Left kidney (tissue), 2 donors: Measurements from ENCODE around the gene DNAH3. TPM values are rescaled to one million over a fixed set of nuclear protein-coding genes. Genes with fewer than 3 reads are reported as not detected.
"Not testable (repeated sequence)": the region's sequence is repeated elsewhere in the genome, so short reads cannot be mapped to it uniquely, and the experiment has no call there.

Experiments used
- DNase-seq: peaks from one replicate; pipeline ENCODE4 v3.0.0-alpha.2; 2013
- polyA plus RNA-seq: library from polyadenylated mRNA; unstranded; fragments of 120-200 nt; gene quantifications from one replicate; pipeline ENCODE4 v1.2.1, GENCODE V29; 2013; ENCODE audit not compliant: insufficient read length

The DNAH3 gene
- polyA plus RNA-seq, 1 donor, result 0.40 TPM

DNA sequence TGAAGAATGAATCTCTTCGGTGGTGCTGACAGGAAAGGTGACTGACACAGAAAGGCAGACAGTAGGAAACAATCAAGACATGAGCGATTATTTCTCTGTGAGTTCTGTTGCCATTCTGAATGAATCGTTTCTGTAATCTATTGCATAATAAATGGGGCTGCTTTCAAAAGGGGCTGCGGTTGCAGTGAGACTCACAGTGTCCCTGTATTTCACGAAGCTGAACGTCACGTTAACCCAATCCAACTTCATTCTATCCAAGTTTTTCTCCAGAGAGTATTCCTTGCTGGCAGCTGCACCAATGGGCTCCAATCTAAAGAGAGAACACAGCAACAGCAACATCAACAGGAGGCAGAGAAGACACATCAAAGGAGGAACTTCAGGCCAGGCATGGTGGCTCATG lies 75.4 kb downstream of the DNAH3 start:
- DNase-seq, result no peak

DNA sequence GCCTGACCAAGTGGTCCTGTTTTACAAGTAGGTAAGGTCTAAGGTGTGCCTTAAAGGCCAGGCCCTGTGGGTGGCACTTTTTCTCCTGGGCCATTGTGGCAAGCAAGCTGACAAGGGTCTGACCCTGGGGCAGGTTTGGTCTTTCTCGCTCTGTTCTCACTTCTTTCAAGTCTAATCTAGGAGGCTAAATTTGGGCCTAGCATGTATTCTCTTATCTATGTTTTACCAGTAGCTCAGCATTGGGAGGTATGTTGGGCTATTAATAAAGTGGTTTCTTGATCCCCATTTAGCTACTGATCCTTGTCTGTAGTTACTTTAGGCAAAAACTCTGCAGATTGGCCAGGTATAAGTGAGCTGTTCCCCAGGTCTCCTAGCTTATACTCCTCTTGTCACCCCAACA lies 77.7 kb downstream of the DNAH3 start:
- DNase-seq, result no peak

- no peak for DNase-seq
Observed at GRCh38 chr16:21071741-21072140, 78.9 kb downstream of the DNAH3 start.

DNA sequence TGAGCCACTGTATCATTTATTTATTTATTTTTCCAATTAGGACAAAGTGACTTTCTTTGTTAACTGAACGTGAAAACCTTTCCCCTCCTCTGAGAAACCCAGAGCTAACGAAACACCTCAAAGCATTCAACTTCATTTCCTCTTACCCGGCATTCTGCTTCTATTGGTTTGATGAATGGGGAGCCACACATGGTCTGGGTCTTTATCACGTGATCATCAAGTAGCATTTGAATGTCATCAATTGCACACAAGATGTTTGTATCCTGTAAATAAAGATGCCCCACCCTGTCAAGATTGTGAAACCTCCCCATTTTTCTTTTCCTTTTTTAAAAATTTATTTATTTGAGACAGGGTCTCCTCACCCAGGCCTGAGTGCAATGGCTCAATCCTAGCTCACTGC lies 80.1 kb downstream of the DNAH3 start:
- DNase-seq, result no peak

DNA sequence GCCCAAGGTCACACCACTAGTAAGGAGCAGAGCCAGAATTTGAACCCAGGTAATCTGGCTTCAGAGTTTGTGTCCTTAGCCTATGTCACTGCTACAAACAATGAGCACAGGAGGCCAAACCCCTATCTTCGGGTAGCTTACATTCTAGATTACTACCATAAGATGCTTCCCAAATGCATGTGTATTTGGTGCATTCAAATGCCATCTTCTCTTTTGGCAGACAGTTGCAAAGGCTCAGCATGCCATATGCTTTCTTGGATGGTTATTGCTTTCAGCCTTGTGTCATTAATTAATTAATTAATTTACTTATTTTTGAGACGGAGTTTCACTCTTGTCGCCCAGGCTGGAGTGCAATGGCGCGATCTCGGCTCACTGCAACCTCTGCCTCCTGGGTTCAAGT lies 80.7 kb downstream of the DNAH3 start:
- no peak for DNase-seq

GRCh38 chr16:21064203-21064602 lies 86.4 kb downstream of the DNAH3 start:
- no peak for DNase-seq

DNA sequence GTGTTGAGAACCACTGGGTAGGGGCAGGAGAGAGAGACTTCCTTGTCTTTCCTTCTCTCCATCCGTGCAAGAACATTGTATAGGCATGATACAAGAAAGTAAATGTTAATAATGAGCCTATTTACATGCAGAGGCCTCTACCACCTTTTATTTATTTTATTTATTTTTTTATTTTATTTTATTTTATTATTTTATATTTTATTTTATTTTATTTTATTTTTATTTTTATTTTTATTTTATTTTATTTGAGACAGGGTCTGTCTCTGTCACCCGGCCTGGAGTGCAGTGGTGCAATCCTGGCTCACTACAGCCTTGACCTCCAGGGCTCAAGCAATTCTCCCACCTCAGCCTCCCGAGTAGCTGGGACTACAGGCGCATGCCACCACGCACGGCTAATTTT lies 87.3 kb downstream of the DNAH3 start:
- DNase-seq, result not testable (repeated sequence)

- DNase-seq, result no peak
Observed at GRCh38 chr16:21060027-21060510, 90.6 kb downstream of the DNAH3 start.

- no peak for DNase-seq
Observed at GRCh38 chr16:21057875-21058274, 92.8 kb downstream of the DNAH3 start.

GRCh38 chr16:21056396-21056795 lies 94.2 kb downstream of the DNAH3 start:
- DNase-seq, result no peak

DNA sequence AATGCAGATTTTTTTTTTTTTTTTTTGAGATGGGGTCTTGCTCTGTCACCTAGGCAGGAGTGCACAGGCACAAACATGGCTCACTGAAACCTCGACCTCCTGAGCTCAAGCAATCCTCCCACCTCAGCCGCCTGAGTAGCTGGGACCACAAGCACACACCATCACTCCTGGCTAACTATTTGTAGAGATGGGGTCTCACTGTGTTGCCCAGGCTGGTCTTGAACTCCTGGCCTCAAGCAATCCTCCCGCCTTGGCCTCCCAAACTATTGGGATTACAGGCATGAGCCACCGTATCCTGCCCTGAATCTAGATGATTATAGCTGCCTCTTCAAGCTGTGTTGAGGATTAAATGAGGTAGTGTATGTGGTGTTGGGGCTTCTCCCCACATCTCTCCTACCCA lies 94.9 kb downstream of the DNAH3 start:
- not testable (repeated sequence) for DNase-seq

DNA sequence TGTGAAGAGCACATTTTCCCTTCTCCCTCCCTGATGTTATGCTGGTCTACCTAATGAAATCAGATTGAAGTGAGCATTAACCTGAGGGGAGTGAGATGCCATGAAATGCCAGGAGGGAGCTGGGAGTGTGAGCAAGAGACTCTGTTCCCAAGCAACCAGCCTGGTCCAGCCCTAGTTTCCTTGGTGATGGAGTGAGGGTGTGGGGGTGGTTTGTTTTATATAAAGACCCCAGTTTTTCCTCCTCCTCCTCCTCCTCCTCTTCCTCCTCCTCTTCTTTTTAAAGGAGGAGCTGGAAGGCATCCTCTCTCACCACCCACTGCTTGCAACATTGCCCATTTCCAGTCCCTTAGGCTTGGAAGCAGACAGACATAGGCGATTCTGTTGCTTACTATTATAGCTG lies 97.1 kb downstream of the DNAH3 start:
- DNase-seq, result no peak

DNA sequence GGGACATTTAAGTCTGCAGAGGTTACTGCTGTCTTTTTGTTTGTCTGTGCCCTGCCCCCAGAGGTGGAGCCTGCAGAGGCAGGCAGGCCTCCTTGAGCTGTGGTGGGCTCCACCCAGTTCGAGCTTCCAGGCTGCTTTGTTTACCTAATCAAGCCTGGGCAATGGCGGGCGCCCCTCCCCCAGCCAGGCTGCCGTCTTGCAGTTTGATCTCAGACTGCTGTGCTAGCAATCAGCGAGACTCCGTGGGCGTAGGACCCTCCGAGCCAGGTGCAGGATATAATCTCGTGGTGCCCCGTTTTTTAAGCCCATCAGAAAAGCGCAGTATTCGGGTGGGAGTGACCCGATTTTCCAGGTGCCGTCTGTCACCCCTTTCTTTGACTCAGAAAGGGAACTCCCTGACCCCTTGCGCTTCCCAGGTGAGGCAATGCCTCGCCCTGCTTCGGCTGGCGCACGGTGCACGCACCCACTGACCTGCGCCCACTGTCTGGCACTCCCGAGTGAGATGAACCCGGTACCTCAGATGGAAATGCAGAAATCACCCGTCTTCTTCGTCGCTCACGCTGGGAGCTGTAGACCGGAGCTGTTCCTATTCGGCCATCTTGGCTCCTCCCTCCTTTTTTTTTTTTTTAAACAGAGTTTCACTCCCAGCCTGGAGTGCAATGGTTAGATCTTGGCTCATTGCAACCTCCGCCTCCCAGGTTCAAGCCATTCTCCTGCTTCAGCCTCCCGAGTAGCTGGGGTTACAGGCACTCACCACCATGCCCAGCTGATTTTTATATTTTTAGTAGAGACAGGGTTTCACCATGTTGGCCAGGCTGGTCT lies 102.3 kb downstream of the DNAH3 start:
- DNase-seq, result not testable (repeated sequence)

DNA sequence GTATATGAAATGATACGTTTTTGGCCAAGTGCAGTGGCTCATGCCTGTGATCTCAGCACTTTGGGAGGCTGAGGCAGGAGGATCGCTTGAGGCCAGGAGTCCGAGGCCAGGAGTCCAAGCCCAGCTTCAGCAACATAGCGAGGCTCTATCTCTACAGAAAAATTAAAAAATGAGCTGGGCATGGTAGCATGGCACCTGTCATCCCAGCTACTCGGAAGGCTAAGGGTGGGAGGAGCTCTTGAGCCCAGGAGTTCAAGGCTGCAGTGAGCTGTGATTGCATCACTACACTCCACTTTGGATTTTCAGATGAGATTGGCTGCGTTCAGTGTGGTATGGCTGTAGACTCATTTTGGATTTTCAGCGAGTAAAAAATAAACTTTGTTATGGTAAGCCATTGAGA lies 112.4 kb downstream of the DNAH3 start:
- no peak for DNase-seq

DNA sequence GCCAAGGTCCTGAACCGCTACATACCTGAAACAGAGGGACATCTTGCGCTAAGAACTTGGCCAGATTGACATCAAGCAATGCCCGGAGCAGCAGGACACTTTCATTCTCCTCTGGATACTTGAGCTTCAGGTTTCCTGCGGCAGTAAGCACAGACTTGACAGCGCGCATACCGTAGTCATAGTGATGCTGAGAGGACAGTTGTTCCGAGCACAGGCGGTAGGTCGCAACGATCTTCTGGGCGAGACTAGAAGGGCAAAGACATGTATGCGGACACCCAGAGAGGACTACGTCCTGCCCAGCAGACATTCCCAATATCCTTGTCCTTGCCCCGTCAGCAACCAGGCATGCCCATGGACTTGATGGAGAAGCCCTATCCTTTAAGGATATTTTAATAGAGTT lies 112.9 kb downstream of the DNAH3 start:
- DNase-seq, result no peak

GRCh38 chr16:21037168-21037567 lies 113.5 kb downstream of the DNAH3 start:
- no peak for DNase-seq

- DNase-seq, result no peak
Observed at GRCh38 chr16:21036471-21036870, 114.2 kb downstream of the DNAH3 start.

DNA sequence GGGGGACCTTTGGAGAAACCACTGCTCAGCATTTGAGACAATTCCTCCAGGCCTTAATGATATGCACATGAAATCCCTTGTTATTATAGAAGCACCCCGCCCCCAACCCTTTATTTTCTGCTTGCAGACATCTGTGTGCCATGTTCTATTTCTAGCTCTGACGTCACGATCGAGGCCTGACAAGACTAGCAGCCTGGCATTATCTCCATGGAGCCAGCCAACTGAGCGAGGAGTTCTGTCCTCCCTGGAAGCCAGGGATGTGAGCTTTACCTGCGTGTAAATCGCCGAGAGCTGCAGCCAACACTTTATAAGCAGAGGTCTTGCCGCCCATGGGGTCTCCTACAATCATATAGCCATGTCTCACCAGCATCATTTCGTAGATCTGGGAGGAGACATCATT lies 116.9 kb downstream of the DNAH3 start:
- no peak for DNase-seq

DNA sequence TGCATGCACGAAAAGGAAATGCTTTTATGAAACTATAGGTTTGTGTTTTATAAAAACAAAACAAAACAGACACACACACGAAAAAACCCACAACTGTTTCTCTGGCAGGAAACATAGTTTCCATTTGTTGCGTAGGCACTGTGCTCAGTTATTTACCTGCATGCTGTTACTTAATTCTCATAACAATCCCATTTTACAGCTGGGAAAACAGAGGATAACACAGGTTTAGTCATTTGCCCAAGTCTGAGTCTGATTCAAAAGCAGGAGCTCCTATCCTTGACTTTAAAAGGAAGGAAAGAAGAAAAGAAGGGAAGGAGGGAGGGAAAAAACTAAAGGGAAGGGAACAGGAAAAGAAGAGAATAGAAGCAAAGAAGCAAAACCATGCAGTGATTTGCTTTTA lies 117.4 kb downstream of the DNAH3 start:
- no peak for DNase-seq

DNA sequence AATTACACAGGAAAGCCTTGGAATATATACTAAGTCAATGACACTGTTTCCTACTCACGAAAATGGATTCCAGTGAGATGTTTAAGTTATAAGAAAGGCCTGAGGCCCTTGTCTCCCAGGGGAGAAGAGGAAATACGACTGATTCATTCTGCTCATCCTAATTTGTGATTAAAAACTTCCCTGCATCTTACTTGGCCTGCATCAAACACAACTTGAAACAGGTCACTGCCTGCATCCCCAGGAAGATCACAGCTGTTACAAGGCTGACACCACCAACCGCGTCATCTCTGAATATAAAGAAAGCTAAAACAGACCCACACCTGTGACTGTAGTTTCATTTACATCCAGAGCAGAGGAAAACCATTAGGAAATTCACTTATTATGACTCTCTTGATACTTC lies 121.9 kb downstream of the DNAH3 start:
- DNase-seq, result no peak

GRCh38 chr16:21026846-21027245 lies 123.8 kb downstream of the DNAH3 start:
- DNase-seq, result no peak

- no peak for DNase-seq
Observed at GRCh38 chr16:21023509-21024202, 127.0 kb downstream of the DNAH3 start.

- no peak for DNase-seq
Observed at GRCh38 chr16:21021316-21021715, 129.3 kb downstream of the DNAH3 start.

- no peak for DNase-seq
Observed at GRCh38 chr16:21009815-21010214, 140.8 kb downstream of the DNAH3 start.
